SKM-1 (cell line): ENCODE results near the gene AUNIP.

Experiments used
- DNase-seq: peaks from one replicate; lab custom pipeline; 2025; ENCODE audit not compliant: unreplicated experiment; lab: John Stamatoyannopoulos, UW

Gene AUNIP

DNA sequence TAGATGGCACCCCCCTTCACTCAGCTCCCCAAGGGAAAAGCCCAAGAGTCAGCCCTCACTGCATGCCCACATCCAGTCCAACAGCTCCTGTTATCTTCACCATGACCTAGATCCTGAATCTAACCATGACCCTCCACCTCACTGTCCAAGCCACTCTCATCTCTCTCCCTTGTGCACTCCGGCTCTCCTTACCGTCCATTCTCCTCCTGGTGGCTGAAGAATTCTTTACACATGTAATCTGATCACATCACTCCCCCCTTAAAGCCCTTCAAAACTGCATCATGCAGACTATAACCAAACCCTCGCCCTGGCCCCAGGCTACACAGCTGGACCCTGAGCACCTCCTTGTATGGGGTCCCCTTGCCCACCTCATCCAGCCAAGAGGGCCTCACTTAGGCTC lies 30.2 kb upstream of the AUNIP start:
- no peak for DNase-seq

DNA sequence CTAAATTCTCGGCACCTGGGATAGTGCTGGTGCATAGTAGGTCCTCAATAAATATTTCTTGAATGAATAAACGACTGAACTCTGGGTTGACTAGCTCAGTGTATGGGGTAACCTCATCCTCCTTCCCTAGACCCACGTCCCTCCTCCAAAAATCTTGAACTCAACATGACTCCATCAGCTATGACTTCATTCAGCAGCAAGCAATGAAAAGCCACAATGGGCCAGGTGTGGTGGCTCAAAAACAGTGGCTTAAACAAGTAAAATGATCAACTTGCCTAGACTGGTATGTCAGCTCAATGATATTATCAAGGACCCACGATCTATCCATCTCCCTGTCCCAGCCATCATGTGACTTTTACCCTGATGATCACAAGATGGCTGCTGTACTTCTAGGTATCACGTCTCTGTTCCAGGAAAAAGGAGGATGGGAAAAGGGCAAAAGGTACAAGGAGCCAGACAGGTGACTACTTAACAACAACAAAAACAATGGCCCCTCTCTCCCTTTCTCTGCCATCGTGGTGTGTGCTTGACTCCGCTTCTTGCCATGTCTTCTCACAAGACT lies 29.2 kb upstream of the AUNIP start:
- DNase-seq: no peak

DNA sequence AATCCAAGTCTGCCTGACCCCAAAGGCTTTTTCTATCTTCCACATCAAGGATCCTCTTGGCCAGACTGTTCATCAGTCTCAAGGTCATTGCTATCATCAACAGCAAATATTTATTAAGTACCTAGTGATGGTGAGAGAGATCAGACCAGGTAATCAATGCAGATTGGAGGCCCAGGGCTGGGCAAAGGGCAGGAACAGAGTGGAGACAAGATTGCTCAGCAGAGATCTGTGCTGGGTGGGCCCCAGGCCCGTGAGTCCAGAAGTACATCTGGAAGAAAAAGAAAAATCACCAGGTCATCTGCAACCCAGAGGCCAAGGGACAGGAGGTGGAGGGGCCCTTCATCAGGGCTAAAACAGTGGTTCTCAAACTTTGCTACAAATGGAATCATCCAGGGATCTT lies 26.3 kb upstream of the AUNIP start:
- DNase-seq: no peak

DNA sequence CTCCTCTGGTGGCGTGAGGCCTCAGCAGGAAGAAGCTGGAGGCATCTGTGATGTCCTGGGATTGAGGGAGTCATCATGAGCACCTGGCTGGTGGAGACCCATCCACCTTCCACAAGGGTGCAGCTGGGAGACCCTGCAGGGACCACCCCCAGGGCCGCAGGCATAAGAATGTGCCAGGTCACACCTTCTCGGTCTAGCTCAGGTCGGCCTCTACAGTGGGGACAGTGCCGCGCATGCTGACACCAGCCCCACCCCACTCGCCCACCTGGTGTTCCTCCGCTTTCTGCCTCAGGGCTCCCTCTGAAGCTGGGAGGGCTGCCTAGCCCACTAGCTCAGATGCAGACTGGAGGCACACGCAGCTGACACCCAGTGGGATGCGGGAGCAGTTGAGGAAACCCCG lies 22.0 kb upstream of the AUNIP start:
- DNase-seq: no peak

DNA sequence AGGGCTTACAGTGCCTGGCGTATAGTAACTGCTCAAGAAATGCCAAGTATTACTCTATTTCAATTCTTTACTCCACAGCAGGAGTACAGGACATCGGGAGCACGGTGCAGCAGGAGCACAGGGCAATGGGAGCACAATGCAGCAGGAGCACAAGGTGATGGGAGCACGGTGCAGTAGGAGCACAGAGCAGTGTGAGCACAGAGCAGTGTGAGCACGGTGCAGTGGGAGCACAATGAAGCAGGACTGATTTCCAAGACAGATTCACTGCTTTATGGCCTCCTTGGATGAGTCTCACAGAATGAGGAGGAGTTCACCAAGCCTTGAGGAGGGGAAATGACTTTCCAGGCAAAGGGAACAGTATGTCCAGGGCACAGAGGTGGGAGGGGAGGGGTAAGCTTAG lies 21.3 kb upstream of the AUNIP start:
- no peak for DNase-seq

DNA sequence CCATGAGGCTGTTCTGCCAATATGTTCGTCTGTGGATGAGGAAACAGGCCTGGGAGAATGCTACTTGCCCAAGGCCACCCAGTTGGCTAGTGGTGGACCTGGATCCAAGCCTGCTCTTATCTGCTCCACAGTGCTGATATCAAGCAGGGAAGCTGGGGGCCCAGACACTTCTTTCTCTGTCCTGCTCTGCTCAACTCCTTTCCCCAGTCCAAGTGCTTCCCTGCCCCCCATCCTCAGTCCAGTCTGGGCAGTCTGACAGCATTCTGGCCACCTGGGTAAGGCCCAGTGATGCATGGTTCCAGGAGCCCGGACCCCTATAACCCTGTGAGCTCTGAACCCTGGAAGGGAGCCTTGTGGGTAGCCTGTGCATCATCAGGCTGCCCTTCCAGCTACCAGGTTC lies 20.4 kb upstream of the AUNIP start:
- no peak for DNase-seq

DNA sequence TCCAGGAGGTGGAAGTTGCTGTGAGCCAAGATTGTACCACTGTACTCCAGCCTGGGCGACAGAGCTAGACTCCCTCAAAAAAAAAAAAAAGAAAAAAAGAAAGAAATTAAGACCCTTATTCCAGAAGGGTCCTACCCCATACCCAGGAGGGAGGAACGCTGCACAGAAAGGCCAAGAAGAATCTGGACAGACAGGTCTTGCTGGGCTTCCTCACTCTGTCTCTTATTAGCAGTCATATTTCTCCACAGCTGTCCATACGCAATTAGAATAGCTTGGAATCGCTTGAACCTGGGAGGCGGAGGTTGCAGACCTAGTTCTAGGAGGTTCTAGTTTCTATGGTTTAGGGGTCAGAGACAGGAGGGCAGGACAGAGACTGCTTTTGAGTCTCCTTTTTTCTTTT lies 19.4 kb upstream of the AUNIP start:
- DNase-seq: no peak

DNA sequence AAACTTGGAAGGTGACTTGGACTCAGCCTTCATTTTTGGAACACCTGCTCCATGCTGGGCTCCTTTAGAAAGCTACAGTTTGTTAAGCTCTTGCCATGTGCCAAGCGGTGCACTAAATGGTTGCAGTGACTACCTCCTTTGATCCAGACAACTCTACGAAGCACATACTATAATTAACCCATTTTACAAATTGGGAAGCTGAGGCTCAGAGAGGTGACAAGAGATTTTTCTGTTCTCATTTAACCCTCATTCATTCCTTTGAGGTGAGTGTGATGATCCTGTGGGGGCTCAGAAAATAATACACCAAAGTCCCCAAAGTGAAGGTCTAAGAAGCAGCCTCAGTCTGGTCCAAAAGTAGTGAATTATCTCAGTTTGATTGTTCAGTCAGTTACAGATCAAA lies 17.9 kb upstream of the AUNIP start:
- DNase-seq: no peak

DNA sequence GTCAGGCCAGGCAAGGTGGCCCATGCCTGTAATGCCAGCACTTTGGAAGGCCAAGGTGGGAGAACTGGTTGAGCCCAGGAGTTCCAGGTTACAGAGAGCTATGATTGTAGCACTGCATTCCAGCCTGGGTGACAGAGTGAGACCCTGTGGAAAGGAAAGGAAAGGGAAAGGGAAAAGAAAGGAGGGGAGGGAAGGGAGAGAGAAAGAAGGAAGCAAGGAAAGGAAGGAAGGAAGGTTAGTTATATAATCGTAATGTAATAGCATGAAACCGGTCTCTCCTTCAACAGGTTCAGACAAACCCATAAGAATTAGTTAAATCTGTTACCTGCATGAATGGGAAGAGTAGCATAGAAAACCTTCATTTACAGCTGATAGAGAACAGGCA lies 17.4 kb upstream of the AUNIP start:
- DNase-seq: no peak

DNA sequence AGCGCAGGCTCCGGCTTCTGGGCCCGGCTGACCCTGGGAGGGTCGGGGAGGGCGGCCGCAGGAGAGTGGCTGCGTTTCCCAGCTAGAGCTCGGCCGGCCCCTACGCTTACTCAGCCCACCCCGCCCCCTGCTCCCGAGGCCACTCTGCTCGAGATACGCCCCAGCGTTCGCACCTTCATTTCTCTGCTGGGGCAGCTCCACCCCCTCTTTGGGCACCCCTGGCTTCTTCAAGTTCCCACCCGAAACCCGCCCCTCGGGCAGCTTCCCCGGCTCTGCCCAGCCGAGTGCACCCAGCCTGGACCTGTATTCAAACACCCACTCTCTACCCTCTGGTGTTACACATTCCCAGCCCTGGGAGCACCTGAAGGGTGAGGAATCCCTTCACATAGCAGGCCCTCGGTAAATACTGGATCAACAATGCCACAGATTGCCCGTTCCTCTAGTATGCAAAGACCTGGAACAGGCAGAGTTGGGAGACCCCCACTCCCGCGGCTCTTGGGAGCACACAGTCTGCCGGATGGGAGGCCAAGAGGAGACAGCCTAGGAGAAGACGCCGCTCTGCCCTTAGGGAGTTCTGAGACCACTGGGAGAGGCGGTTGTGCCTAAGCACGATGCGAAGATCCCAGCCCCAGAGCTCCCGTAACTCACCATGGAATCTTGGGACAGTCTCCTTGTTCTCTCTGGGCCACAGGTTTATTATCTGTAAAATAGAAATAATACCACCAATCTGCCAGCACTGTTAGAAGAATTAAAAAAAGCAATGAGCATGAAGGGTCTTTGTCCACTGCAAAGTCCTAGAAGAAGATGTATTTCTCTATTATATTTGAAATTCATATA lies 16.8 kb upstream of the AUNIP start:
- DNase-seq: no peak

DNA sequence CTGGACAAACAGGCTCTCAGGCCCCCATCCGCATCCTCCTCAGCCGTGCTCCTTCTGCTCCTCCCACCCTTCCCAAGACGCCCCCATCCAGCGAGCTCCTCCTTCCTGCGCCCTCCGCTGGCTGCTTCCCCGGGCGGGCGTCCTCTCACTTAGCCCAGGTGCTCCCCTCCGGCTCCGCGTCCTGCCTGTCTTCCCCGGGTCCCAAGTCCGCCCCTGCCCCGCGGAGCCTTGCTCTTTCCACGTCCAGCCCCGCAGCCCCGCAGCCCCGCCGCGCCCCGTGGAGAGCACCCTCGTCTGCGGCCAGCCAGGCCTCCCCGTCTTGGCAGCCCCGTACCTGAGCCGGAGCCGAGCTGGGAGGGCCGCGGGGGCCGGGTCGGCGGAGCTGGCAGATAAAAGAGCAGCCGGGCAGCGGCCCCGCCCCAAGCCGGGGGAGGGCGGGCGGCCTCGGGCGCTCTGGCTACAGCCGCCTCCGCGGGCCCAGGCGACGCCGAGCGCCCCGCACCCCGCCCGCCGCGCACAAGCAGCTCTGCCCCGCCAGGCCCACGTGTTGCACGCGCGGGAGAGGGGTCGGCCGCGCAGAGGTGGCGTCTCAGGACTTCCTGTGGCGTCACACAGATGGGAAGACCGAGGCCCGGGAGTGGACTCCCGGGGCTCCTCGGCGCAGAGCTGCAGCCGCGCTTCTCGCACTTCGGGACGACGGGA lies 16.0 kb upstream of the AUNIP start, which contains the start of gene PAQR7:
Gene PAQR7 (minus strand): TSS at position 555 of the 702 bp plus-strand sequence. CDS start 11,869 bp downstream, outside the sequence.
- DNase-seq: no peak

DNA sequence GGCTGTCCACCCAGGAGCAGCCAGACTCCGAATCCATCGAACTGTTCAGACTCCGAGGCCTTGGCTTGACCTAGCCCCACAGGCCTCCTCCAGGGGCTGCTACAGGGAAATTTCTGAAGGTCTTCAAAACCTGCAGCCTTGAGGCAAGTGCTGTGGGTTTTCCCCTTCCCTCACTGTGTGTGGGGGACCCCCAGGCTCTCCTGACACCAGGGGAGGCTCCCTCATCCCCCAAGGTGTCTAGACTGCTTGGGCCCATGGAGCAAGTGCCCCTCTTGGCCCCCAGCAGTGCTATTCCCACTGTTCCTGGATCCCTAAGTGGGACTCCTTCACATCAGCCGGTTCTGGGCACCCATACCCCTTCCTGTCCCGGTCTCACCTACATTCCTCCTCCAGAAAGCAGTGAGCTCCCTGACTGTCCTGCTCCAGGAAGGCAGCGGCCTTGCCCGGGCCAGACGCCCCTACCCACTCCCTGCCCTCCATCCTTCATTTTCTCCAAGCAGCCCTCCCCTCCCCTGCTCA lies 15.4 kb upstream of the AUNIP start:
- no peak for DNase-seq

DNA sequence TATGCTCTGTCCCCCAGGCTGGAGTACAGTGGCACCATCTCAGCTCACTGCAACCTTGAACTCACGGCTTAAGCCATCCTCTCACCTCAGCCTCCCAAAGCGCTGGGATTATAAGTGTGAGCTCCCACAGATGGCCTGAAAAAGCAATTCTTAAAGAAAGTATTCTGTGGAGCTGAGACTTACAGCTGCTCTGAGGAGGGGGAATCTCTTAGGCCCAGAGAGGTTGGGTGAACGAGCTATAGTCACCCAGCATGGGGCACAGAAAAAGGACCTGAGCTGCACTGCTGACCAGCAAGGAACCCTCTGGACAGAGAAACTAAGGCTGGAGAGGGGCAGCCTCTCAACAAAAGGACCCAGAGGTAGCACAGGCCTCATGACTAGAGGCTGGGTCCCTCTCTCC lies 15.0 kb upstream of the AUNIP start:
- no peak for DNase-seq

DNA sequence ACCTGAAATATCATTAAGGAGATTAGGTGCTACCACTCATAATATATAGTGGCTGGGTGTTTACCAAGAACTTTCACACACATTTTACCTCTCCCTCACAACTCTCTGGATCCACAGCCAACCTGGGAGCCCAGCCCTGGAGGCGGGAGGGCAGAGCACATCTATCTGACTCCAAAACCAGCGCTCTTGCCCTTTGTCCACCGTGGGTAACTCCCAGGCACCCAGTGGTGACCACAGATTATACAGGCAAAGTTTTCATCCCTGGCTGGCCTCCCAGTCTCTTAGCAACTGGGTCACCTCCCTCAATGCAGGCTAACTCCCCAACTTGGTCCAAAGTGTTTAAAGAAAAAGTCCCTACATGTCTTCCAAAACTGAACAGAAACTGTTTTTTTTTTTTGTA lies 13.9 kb upstream of the AUNIP start:
- no peak for DNase-seq

DNA sequence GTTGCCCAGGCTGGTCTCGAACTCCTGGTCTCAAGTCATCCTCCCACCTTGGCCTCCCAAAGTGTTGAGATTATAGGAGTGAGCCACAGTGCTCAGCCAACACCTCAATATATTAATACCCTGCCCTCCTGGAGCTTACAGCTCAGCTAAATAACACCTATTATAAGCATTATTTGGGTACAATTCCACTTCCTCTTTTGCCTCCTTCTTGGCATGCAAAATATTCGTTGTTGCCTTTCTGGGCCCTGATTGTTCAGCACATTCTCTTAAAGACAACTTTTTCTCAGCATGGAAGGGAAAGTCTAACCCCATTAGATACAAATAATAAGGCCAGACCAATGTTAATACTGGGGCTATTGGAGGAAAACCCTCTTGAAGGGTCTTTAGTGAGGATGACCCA lies 13.5 kb upstream of the AUNIP start:
- DNase-seq: no peak

DNA sequence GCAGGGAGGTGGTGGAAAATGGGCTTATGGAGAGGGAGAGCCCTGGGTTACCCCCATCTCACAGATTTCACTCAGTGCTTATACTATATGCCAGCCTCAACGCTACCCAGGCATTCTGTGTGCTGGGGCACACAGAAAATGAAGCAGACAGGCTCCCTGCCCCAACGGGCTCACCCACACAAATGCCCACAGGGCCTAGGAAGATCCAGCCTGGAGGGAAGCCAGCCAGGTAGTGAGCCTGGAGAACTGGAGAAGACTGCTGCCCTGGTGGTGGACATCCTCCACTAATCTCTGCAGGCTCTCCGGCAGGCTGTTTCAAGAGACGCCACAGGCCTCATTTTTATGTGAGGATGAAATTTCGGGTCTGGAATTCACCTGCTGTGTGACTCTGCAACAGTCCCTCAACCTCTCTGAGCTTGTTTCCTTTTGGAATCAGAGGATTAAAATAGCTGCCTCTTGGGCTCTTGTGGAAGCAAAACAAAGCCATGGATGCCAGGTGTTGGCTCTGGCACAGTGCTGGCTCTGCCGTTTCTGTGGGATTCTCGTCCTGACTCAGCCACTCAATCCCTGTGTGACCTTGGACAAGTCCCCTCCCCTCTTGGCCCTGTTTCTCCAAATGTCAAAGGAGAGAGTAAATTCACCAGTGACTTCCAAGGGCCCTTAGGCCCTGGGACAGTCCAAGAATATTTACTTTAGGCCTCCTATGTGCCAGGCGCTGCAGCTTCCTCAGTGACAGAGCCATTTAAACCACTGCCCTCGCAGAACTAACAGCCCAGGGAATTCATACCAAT lies 12.6 kb upstream of the AUNIP start:
- DNase-seq: no peak

DNA sequence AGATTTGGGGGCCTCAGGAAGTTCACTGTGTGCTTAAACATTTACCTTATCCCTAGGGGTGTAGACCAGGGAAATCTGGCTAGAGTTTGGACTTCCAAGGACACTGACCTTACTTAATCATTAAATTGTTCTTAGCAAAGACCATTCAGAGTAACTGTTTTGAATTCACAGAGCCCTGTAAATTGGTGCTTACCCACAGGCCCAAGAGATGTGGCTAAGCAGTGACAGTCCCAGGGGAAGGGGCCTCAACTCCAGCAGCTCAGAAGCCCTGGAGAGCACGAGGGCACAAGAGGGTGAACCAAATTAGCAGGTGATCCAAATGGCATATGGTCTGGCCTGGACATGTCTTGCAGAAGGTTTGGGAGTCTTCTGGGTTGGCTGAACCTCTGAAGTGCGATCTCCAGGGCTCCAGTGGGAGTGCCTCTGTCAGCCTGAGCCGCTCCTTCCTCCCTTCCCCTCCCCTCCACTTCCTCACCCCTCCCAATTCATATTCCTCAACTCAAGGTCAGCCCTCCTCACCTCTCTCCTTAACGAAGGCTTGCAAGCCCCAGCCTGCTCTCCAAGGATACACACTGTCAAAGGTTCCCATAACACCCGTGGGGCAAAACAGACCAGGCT lies 11.9 kb upstream of the AUNIP start:
- DNase-seq: no peak

DNA sequence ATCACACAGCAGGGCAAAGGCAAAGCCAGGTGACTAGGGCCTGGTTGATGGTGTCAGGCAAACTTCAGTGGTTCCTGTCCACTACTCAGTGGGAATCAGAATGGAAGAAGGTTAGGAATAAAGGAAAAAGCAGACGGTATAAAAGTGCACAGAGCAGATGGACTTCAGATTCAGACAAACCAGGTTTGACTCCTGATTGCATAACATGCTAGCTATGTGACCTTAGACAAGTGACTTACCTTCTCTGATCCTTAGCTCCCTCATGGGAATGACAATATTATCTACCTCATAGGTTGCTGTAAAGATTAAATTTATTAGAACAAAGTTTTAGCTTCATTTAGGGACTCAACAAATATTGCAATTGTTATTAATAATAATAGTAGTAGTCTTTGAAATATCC lies 11.4 kb upstream of the AUNIP start:
- no peak for DNase-seq

DNA sequence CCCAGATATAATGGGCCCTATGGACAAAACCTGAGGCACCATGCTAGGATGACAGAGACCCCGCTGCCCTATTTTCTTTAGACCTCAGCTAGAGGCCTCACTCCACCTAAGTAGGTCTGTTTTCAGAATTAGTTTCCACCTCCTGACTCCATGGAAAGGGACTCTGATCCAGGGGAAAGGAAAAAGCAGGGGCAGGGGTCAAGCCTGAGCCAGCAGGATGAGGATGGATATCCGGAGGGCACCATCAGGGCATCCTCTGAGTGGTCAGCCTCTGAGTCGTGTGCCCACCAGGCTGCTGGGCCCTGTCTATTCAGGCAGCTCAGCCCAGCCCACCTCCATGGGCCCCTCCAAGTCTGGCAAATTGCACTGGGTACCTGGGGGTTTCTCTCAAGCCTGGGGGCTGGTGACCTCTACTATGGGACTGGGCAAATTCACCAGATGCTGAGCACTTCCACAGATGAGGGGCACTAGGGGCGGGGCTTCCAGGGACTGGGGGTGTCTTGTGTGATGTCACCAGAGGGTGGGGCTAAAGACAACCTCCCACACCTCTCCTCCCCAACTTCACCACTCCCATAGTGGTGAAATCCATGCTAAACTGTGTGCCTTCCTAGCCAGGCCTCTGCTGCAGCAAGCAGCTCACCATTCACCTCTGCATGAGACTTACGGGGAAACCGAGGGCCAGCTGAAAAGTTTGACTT lies 10.8 kb upstream of the AUNIP start:
- DNase-seq: no peak
